ENCODE data around the gene AMY1B. TPM values are rescaled to one million over a fixed set of nuclear protein-coding genes. Genes with fewer than 3 reads are reported as not detected.
"Not testable (repeated sequence)": the region's sequence is repeated elsewhere in the genome, so short reads cannot be mapped to it uniquely, and the experiment has no call there.

AMY1B gene
- total RNA-seq: not detected in 2 replicates

DNA sequence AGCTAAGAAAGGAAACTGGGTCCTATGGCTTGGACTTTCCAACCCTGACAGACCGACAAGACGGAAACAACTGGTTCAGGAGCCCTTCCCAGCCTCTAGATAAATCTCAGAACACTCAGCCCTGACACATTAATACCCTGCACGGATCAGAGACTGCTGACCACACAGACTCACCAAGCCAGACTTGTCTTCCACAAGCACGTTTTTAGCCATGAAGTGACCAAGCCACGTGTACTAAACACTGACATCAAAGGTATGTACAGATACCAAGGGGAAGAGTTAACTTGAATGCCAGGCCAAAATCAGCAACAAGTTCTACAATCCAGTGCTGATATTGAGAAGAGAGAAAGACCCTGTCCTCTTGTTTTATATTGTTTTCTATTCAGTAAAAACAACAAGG is at the start of gene AMY1B:
TSS of gene AMY1B (minus strand) at position 101 of the 400 bp plus-strand sequence. CDS start 571 bp downstream, outside the sequence.
- H3K9me3 Mint-ChIP-seq; H3K4me3 Mint-ChIP-seq; H3K27me3 Mint-ChIP-seq; H3K27ac Mint-ChIP-seq; H3K4me1 Mint-ChIP-seq; intact Hi-C loops (cut with micrococcal nuclease); DNase-seq; H3K36me3 Mint-ChIP-seq (ENCODE audit: low read depth): not testable (repeated sequence)

DNA sequence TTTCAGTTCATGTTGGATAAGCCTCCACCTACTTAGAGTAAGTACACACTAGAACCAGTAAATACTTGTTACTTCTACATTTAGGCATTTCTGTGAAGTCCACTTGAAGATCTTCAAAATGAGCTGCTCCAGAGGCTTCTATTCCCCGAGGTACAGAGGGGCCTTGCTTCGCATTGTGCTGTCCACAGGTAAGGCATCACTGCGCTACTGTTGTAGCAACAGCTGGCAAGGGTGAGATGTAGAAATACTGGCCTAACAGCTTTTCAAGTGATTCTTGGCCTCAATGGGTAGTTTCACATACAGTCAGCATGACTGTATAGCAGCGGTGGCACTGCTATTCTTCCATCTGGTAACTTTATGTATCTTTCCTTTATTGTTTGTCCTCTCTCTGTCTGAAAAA is 49.0 kb upstream of the AMY1B start:
- H3K9me3 Mint-ChIP-seq; H3K4me3 Mint-ChIP-seq; DNase-seq; H3K27me3 Mint-ChIP-seq; H3K27ac Mint-ChIP-seq; H3K4me1 Mint-ChIP-seq; H3K36me3 Mint-ChIP-seq (ENCODE audit: low read depth); intact Hi-C loops (cut with micrococcal nuclease): not testable (repeated sequence)

DNA sequence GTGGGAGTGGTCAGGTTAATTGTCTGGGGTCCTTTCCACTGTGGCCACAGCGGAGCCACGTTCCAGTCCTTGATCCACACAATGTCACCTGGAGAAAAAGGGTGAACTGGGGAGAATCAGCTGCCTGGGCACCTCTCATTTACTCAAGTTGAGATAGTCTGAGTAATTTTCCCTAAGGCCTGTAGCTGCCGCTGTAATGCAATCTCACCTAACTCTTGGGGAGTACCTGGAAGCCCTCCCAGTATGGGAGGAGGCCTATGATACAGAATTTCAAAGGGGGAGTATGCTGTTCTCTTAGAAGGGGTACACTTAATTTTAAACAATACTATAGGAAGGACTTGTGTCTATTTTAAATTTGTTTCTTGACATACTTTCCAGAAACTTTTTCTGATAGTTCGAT is 48.4 kb upstream of the AMY1B start:
- DNase-seq; H3K4me3 Mint-ChIP-seq; H3K4me1 Mint-ChIP-seq; H3K36me3 Mint-ChIP-seq (ENCODE audit: low read depth); H3K27ac Mint-ChIP-seq; H3K9me3 Mint-ChIP-seq; intact Hi-C loops (cut with micrococcal nuclease); H3K27me3 Mint-ChIP-seq: not testable (repeated sequence)

DNA sequence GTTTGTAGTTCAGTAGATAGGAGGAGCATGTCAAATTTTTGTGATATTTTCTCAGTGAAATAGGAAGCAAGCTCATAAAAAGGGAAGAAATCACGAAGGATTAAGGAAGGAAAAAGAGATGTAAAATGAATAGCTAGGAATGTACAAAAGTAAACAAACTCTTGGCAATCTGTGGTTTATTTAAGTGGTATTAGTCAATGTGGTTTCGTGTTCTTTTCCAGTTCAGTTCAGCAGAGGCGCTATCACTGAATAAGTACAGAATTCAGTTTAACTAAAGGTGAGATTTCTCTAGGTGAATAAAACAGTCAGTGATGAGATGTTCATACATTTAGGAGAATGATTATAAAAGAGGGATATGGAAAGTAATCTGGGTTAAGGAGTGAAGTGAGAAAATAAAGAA is 42.0 kb upstream of the AMY1B start:
- H3K4me1 Mint-ChIP-seq; H3K27me3 Mint-ChIP-seq; intact Hi-C loops (cut with micrococcal nuclease); H3K36me3 Mint-ChIP-seq (ENCODE audit: low read depth); H3K4me3 Mint-ChIP-seq; DNase-seq; H3K9me3 Mint-ChIP-seq; H3K27ac Mint-ChIP-seq: not testable (repeated sequence)

DNA sequence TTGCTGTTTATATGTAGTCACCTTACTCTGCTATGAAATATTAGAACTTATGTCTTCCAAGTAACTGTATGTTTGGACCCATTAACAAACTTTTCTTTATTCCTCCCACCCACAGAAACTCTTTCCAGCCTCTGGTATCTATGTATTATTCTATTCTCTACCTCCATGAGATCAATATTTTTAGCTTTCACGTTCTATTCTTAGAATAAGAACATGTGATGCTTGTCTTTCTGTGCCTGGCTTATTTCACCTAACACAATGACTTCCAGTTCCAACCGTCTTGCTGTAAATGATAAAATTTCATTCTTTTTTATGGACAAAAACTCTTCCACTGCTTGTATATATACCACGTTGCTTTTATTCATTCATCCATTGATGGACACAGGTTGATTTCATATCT is 39.3 kb upstream of the AMY1B start:
- H3K27me3 Mint-ChIP-seq; H3K4me1 Mint-ChIP-seq; H3K4me3 Mint-ChIP-seq; DNase-seq; H3K27ac Mint-ChIP-seq; H3K9me3 Mint-ChIP-seq; H3K36me3 Mint-ChIP-seq (ENCODE audit: low read depth); intact Hi-C loops (cut with micrococcal nuclease): not testable (repeated sequence)

DNA sequence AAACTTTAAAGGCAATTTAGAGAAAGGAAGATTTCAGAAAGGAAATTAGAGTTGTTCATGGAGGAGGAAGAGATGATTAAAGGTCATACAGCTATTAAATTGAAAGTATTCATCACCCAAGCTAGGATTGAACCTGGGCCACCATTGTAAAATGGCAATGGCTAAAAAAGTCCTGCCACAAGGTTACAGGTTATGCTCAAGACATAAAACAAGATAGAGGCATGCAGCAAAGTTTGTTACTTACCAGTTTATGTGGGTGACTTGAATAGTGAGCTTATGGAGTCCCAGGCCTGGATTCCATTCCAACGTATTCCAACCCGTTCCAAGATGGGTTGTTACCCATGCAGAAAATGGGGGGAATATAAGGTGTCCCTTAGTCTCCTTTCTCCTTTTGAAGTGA is 25.5 kb upstream of the AMY1B start:
- H3K27ac Mint-ChIP-seq; intact Hi-C loops (cut with micrococcal nuclease): not testable (repeated sequence)

DNA sequence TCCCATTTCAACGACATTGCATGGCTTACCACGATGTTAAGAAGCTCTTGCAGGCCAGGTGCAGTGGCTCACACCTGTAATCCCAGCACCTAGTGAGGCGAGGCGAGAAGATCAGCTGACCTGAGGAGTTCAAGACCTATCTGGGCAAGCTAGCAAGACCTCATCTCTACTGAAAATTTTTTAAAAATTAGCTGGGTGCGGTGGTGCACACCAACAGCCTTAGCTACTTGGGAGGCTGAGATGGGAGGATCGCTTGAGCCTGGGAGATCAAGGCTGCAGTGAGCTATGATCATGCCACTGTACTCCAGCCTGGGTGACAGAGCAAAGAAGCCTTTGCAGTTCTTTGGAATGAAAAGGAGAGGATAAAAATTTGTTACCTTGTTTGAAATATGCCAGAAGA is 21.4 kb upstream of the AMY1B start:
- H3K27ac Mint-ChIP-seq; H3K27me3 Mint-ChIP-seq; DNase-seq; H3K4me3 Mint-ChIP-seq; H3K36me3 Mint-ChIP-seq (ENCODE audit: low read depth); H3K4me1 Mint-ChIP-seq; intact Hi-C loops (cut with micrococcal nuclease); H3K9me3 Mint-ChIP-seq: not testable (repeated sequence)

More for the DNA sequence above, 25.5 kb upstream of the AMY1B start:
- not testable (repeated sequence) for H3K36me3 Mint-ChIP-seq (ENCODE audit: low read depth); DNase-seq; H3K4me1 Mint-ChIP-seq; H3K27me3 Mint-ChIP-seq; H3K4me3 Mint-ChIP-seq; H3K9me3 Mint-ChIP-seq

DNA sequence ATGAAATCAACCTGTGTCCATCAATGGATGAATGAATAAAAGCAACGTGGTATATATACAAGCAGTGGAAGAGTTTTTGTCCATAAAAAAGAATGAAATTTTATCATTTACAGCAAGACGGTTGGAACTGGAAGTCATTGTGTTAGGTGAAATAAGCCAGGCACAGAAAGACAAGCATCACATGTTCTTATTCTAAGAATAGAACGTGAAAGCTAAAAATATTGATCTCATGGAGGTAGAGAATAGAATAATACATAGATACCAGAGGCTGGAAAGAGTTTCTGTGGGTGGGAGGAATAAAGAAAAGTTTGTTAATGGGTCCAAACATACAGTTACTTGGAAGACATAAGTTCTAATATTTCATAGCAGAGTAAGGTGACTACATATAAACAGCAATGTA is 14.4 kb upstream of the AMY1B start:
- H3K4me3 Mint-ChIP-seq; intact Hi-C loops (cut with micrococcal nuclease); H3K36me3 Mint-ChIP-seq (ENCODE audit: low read depth); H3K27me3 Mint-ChIP-seq; H3K9me3 Mint-ChIP-seq; DNase-seq; H3K4me1 Mint-ChIP-seq; H3K27ac Mint-ChIP-seq: not testable (repeated sequence)

DNA sequence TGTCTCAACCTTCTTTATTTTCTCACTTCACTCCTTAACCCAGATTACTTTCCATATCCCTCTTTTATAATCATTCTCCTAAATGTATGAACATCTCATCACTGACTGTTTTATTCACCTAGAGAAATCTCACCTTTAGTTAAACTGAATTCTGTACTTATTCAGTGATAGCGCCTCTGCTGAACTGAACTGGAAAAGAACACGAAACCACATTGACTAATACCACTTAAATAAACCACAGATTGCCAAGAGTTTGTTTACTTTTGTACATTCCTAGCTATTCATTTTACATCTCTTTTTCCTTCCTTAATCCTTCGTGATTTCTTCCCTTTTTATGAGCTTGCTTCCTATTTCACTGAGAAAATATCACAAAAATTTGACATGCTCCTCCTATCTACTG is 11.7 kb upstream of the AMY1B start:
- H3K4me1 Mint-ChIP-seq; intact Hi-C loops (cut with micrococcal nuclease); H3K9me3 Mint-ChIP-seq; H3K27ac Mint-ChIP-seq; H3K36me3 Mint-ChIP-seq (ENCODE audit: low read depth); H3K4me3 Mint-ChIP-seq; DNase-seq; H3K27me3 Mint-ChIP-seq: not testable (repeated sequence)

DNA sequence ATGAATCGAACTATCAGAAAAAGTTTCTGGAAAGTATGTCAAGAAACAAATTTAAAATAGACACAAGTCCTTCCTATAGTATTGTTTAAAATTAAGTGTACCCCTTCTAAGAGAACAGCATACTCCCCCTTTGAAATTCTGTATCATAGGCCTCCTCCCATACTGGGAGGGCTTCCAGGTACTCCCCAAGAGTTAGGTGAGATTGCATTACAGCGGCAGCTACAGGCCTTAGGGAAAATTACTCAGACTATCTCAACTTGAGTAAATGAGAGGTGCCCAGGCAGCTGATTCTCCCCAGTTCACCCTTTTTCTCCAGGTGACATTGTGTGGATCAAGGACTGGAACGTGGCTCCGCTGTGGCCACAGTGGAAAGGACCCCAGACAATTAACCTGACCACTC is 5.2 kb upstream of the AMY1B start:
- H3K27ac Mint-ChIP-seq; H3K4me3 Mint-ChIP-seq; intact Hi-C loops (cut with micrococcal nuclease); H3K36me3 Mint-ChIP-seq (ENCODE audit: low read depth); H3K9me3 Mint-ChIP-seq; H3K4me1 Mint-ChIP-seq; H3K27me3 Mint-ChIP-seq; DNase-seq: not testable (repeated sequence)

DNA sequence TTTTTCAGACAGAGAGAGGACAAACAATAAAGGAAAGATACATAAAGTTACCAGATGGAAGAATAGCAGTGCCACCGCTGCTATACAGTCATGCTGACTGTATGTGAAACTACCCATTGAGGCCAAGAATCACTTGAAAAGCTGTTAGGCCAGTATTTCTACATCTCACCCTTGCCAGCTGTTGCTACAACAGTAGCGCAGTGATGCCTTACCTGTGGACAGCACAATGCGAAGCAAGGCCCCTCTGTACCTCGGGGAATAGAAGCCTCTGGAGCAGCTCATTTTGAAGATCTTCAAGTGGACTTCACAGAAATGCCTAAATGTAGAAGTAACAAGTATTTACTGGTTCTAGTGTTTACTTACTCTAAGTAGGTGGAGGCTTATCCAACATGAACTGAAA is 4.7 kb upstream of the AMY1B start:
- H3K4me1 Mint-ChIP-seq; H3K36me3 Mint-ChIP-seq (ENCODE audit: low read depth); intact Hi-C loops (cut with micrococcal nuclease); H3K27ac Mint-ChIP-seq; DNase-seq; H3K9me3 Mint-ChIP-seq; H3K27me3 Mint-ChIP-seq; H3K4me3 Mint-ChIP-seq: not testable (repeated sequence)

DNA sequence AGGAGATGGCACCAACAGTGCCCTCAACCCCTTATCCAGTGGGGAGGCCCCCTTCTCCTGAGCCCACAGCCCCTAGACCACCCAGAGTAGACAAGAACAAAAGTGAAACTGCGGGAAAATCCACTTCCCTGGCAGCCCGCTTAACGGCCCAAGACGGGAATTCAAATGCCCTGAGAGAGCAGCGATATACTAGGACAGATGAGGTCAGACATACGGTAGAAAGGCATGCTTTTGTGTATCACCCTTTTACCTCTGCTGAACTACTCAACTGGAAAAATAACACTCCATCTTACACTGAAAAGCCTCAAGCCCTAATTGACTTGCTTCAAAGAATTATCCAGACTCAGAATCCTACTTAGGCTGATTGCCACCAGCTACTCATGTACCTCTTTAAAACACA is 1.4 kb upstream of the AMY1B start:
- H3K36me3 Mint-ChIP-seq (ENCODE audit: low read depth); DNase-seq; H3K27ac Mint-ChIP-seq; intact Hi-C loops (cut with micrococcal nuclease); H3K9me3 Mint-ChIP-seq; H3K27me3 Mint-ChIP-seq; H3K4me1 Mint-ChIP-seq; H3K4me3 Mint-ChIP-seq: not testable (repeated sequence)

DNA sequence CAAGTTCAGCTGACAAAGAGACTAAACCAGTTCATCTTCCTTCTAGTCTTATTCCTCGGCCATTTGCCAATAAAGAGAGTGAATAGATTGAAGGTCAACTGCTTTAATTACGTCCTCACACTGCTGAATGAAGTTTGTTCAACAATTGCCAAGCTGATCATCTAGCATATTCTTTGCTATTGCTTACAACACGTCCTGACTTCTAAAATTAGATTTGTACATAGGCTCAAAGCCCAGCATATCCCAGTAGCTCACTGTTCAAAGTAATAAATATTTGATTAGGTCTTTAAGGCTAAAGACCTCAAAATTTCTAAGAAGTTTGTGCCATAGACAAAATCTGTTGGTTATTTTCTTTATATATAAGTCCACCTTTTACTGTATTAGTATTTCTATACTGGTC is 19.7 kb downstream of the AMY1B start:
- H3K27ac Mint-ChIP-seq; H3K36me3 Mint-ChIP-seq (ENCODE audit: low read depth); intact Hi-C loops (cut with micrococcal nuclease); DNase-seq; H3K4me1 Mint-ChIP-seq; H3K27me3 Mint-ChIP-seq; H3K4me3 Mint-ChIP-seq; H3K9me3 Mint-ChIP-seq: not testable (repeated sequence)

DNA sequence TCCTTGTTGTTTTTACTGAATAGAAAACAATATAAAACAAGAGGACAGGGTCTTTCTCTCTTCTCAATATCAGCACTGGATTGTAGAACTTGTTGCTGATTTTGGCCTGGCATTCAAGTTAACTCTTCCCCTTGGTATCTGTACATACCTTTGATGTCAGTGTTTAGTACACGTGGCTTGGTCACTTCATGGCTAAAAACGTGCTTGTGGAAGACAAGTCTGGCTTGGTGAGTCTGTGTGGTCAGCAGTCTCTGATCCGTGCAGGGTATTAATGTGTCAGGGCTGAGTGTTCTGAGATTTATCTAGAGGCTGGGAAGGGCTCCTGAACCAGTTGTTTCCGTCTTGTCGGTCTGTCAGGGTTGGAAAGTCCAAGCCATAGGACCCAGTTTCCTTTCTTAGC is 40.5 kb downstream of the AMY1B start, which contains the start of gene AMY1A:
TSS of gene AMY1A (plus strand) at position 301 of the 400 bp plus-strand sequence. CDS start 571 bp downstream, outside the sequence.
- H3K9me3 Mint-ChIP-seq; H3K27ac Mint-ChIP-seq; DNase-seq; H3K27me3 Mint-ChIP-seq; intact Hi-C loops (cut with micrococcal nuclease); H3K4me3 Mint-ChIP-seq; H3K36me3 Mint-ChIP-seq (ENCODE audit: low read depth); H3K4me1 Mint-ChIP-seq: not testable (repeated sequence)

DNA sequence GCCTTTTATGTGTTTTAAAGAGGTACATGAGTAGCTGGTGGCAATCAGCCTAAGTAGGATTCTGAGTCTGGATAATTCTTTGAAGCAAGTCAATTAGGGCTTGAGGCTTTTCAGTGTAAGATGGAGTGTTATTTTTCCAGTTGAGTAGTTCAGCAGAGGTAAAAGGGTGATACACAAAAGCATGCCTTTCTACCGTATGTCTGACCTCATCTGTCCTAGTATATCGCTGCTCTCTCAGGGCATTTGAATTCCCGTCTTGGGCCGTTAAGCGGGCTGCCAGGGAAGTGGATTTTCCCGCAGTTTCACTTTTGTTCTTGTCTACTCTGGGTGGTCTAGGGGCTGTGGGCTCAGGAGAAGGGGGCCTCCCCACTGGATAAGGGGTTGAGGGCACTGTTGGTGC is 41.9 kb downstream of the AMY1B start:
- H3K36me3 Mint-ChIP-seq (ENCODE audit: low read depth); DNase-seq; H3K27ac Mint-ChIP-seq; intact Hi-C loops (cut with micrococcal nuclease); H3K27me3 Mint-ChIP-seq; H3K4me3 Mint-ChIP-seq; H3K9me3 Mint-ChIP-seq; H3K4me1 Mint-ChIP-seq: not testable (repeated sequence)
